NB4 (cell line): ENCODE results near the gene PDE11A.

Source experiments
- CTCF ChIP-seq: IDR thresholded peaks from one replicate; pipeline ENCODE4 v1.5.1; 2012; ENCODE audit warnings: low read depth, low read length
- MAX ChIP-seq: IDR thresholded peaks from 2 replicates; pipeline ENCODE4 v1.6.1; 2011; ENCODE audit warnings: low read depth, low read length
- POLR2A ChIP-seq: IDR thresholded peaks from 2 replicates; pipeline ENCODE4 v1.6.1; 2011; ENCODE audit warnings: mild to moderate bottlenecking; ENCODE audit not compliant: insufficient read length; ENCODE audit errors: extremely low read depth

GRCh38 chr2:177646791-177647190 lies 425.8 kb downstream of the PDE11A start:
- no peak for TF ChIP-seq CTCF
- TF ChIP-seq MAX, result no peak
- TF ChIP-seq POLR2A, result no peak
